Left lung (tissue), 10 donors: ENCODE data around the gene ADAMTS12. TPM values are rescaled to one million over a fixed set of nuclear protein-coding genes. Genes with fewer than 3 reads are reported as not detected.

Experiments
- ATAC-seq: fragments of 200-7000 bp; cut with Tn5 transposase; one replicate; pipeline ENCODE4 v1.9.1; 2020; ENCODE audit warnings: moderate library complexity
- DNase-seq, 4 donors: peaks; one replicate each; pipeline ENCODE4 v3.0.0-alpha.2; 2013 to 2020
- H3K27ac ChIP-seq, 2 donors: fragments of 200-600 bp; sonication (generic) in 1 of 2; one replicate each; pipeline versions ENCODE4 v1.5.0 to v1.8.0; 2020 to 2021
- H3K27me3 ChIP-seq, 2 donors: fragments of 200-600 bp; sonication (generic) in 1 of 2; one replicate each; pipeline versions ENCODE4 v1.5.0 to v1.8.0; 2020 to 2021
- H3K36me3 ChIP-seq, 2 donors: fragments of 200-600 bp; sonication (generic) in 1 of 2; one replicate each; pipeline versions ENCODE4 v1.5.0 to v1.8.0; 2020 to 2021
- H3K4me1 ChIP-seq, 2 donors: fragments of 200-600 bp; one replicate each; pipeline ENCODE4 v1.8.0; 2021
- H3K4me3 ChIP-seq, 2 donors: fragments of 200-600 bp; sonication (generic) in 1 of 2; one replicate each; pipeline versions ENCODE4 v1.5.0 to v1.8.0; 2020 to 2021; ENCODE audit warnings: mild to moderate bottlenecking in 1 of 2
- H3K9me3 ChIP-seq, 2 donors: fragments of 200-600 bp; sonication (generic) in 1 of 2; one replicate each; pipeline versions ENCODE4 v1.5.0 to v1.8.0; 2020 to 2021
- intact Hi-C, 2 donors: fragments of 100-400 bp; cut with DNase I; formaldehyde crosslinking; loops; one replicate each; pipeline versions ENCODE4 v1.11.2 to v1.14.2; 2022
- polyA plus RNA-seq, 6 donors: library from polyadenylated mRNA; unstranded; fragments of 120-200 nt; gene quantifications; one replicate each; pipeline ENCODE4 v1.2.1, GENCODE V29; 2013; ENCODE audit not compliant: insufficient read length in 6 of 6
- total RNA-seq, 2 donors: library from RNA; stranded (reverse); fragmentation: NEBNext Ultra II Directional; extraction: Animal tissue kit (Norgen Biotek cat#: 25700); gene quantifications; one replicate each; pipeline ENCODE4 v1.2.1, GENCODE V29; 2021
- TF ChIP-seq, protein P1 (sequence below), 2 donors: fragments of 200-600 bp; sonication (generic) in 1 of 2; IDR thresholded peaks; one replicate each; pipeline versions ENCODE4 v1.5.0 to v1.8.0; 2021; ENCODE audit warnings: antibody characterized with exemption in 2 of 2
- donor health status: DM: no; HTN: yes; CAD: no.
- donor health status: DM: no; HTN: no; CAD: no.

The ADAMTS12 gene
- total and polyA plus RNA-seq, 8 donors: 11.6 to 59.1 (median 52.1) TPM

DNA sequence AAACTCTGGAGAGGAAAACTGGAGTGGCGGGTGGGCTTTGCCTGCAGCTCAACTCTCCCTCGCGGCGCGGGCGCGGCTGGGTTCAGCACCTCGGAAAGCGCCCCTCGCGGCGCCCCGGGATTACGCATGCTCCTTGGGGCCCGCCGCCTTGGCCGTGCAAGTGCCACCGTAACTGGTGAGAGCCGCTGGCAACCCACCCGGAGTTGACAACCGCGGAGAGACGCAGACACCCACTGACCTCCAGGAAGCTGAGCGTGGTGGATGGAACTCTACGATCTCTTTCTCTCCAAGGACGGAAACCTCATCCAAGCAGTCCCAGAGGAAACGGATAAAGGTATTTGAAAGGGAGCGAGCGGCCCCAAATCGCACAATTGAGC lies 44.2 kb upstream of the ADAMTS12 start:
- DNase-seq (peak; percentile 46 to 86 (median 76)), ATAC-seq (peak; percentile 90)
- H3K27me3 ChIP-seq: peaks cover 35 to 69% of the 10 kb centered on the region in 2 donors
- no peaks in the 10 kb centered on the region for H3K9me3 ChIP-seq
- no peaks in the 10 kb centered on the region for H3K36me3 ChIP-seq
- peak overlapping the region; percentile 4 to 15 for H3K4me3 ChIP-seq
- H3K4me1 ChIP-seq: peaks cover 11 to 12% of the 10 kb centered on the region in 2 donors
- H3K27ac ChIP-seq: no peak overlapping the region
- TF ChIP-seq, protein P1, sequence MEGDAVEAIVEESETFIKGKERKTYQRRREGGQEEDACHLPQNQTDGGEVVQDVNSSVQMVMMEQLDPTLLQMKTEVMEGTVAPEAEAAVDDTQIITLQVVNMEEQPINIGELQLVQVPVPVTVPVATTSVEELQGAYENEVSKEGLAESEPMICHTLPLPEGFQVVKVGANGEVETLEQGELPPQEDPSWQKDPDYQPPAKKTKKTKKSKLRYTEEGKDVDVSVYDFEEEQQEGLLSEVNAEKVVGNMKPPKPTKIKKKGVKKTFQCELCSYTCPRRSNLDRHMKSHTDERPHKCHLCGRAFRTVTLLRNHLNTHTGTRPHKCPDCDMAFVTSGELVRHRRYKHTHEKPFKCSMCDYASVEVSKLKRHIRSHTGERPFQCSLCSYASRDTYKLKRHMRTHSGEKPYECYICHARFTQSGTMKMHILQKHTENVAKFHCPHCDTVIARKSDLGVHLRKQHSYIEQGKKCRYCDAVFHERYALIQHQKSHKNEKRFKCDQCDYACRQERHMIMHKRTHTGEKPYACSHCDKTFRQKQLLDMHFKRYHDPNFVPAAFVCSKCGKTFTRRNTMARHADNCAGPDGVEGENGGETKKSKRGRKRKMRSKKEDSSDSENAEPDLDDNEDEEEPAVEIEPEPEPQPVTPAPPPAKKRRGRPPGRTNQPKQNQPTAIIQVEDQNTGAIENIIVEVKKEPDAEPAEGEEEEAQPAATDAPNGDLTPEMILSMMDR (IDR thresholded peaks at IDR 0.05): peak in 1 of 2 donors; percentile 8
- intact Hi-C loops: loop anchor here in 1 of 2 donors (10.0 kb wide), 1 partner anchor 461 kb away; no protein-coding TSS in a partner anchor

DNA sequence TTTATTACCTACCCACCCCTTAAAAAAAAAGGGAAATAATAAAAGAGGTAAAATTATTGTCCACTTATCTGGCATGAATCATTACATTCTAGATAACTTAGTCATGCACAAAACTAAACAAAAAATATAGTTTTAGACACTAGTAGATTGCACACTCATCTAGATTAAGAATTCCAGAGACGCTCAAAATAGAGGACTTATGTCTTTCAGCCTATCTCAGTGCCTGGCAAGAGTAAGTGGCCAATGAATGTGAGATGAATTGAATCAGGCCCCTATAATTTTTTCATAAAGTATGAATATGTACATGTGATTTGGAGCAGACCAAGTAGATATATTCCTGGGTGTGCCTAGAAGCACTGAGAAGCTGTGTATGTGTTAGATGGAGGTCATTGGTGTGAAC lies 42.4 kb upstream of the ADAMTS12 start:
- H3K27ac ChIP-seq: no peak overlapping the region
- no peaks in the 10 kb centered on the region for H3K9me3 ChIP-seq
- peaks cover 11 to 12% of the 10 kb centered on the region in 2 donors for H3K4me1 ChIP-seq
- peaks cover 34 to 51% of the 10 kb centered on the region in 2 donors for H3K27me3 ChIP-seq
- TF ChIP-seq, protein P1 (IDR thresholded peaks at IDR 0.05): no peak
- intact Hi-C loops: loop anchor here in 1 of 2 donors (10.0 kb wide), 1 partner anchor 459 kb away; no protein-coding TSS in a partner anchor
- H3K4me3 ChIP-seq: no peak overlapping the region
- DNase-seq: no peak
- no peaks in the 10 kb centered on the region for H3K36me3 ChIP-seq
- no peak for ATAC-seq

DNA sequence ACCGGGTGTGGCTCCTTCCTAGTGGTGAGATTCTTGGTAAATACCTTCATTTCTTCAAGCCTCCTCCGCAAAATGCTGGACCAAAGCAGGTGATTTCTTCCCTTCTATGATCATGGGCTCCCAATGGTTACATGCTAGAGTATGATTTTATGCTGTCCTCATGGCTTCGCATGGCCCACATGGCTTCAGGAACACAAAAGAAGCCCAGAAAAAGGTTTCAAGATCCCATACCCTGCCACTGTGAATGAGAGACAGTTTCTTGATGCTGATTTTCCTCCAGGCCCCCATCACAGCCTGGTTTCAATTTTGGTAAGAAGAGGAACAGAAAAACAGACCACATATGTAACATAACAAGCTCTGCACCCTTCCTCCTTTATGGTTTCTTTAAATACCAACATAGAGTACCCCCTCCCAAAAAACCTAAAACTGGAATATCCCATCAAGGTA lies 42.0 kb upstream of the ADAMTS12 start:
- H3K4me3 ChIP-seq: no peak overlapping the region
- TF ChIP-seq, protein P1 (IDR thresholded peaks at IDR 0.05): no peak
- ATAC-seq (no peak), DNase-seq (no peak)
- H3K9me3 ChIP-seq: no peaks in the 10 kb centered on the region
- no peaks in the 10 kb centered on the region for H3K36me3 ChIP-seq
- H3K27me3 ChIP-seq: peaks cover 29 to 46% of the 10 kb centered on the region in 2 donors
- intact Hi-C loops: loop anchor here in 1 of 2 donors (10.0 kb wide), 1 partner anchor 459 kb away; no protein-coding TSS in a partner anchor
- no peak overlapping the region for H3K27ac ChIP-seq
- H3K4me1 ChIP-seq: peaks cover 11 to 12% of the 10 kb centered on the region in 2 donors

DNA sequence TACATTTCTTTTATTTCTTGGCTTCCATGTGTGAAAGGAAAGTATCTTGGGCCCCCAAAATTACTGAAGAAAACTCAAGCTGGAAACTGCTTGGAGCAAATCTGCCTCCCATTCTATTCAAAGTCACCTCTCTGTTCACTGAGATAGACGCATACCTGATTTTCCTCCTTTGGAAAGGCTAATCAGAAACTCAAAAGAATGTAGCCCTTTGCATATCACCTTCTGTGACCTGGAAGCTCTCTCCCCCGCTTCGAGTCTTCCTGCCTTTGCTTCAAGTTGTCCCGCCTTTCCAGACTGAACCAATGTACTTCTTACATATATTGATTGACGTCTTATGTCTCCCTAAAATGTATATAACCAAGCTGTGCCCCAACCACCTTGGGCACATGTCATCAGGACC lies 39.3 kb upstream of the ADAMTS12 start:
- no peak for DNase-seq
- no peak overlapping the region for H3K4me3 ChIP-seq
- no peaks in the 10 kb centered on the region for H3K36me3 ChIP-seq
- H3K27ac ChIP-seq: no peak overlapping the region
- H3K9me3 ChIP-seq: no peaks in the 10 kb centered on the region
- ATAC-seq: no peak
- H3K27me3 ChIP-seq: peaks cover 3 to 20% of the 10 kb centered on the region in 2 donors
- intact Hi-C loops: loop anchor here in 1 of 2 donors (10.0 kb wide), 1 partner anchor 456 kb away; no protein-coding TSS in a partner anchor
- TF ChIP-seq, protein P1 (IDR thresholded peaks at IDR 0.05): no peak
- H3K4me1 ChIP-seq: peaks cover 2 to 3% of the 10 kb centered on the region in 2 donors

DNA sequence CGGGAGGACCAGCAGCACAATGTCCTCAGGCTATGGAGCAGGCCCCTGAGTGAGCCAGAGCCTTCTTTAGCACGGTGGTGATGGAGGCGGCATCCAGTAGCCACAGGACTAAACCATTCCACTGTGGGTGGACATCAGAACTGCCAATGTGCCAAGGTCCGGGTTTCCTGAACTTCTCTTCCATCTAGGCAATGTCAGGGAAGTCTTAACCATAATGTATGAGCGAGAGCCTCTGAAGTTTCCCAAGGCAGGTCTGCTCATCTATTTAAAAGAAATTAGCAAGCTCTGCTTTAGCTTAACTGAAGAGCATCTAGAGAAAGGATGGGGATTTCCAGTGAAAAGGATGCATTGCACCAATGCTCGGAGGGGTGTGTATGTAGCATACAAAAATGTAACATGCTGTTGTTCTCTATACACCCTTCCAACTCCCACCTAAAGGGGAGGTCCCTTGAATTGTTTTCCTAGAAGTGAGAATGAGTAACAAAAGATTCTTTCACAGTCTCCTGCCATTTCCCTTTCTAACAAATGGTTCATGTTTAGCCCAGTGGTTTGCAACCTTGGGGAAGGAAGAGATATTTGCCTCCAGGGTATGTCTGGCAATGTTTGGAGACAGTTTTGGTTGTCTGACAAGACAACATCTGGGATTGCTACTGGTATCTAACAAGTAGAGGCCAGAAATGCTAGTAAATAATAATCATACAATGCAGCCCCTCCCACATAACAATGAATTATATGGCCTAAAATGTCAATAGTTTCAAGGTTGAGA lies 38.3 kb upstream of the ADAMTS12 start:
- H3K27me3 ChIP-seq: peaks cover 0 to 10% of the 10 kb centered on the region in 2 donors
- no peak overlapping the region for H3K27ac ChIP-seq
- H3K9me3 ChIP-seq: no peaks in the 10 kb centered on the region
- H3K4me1 ChIP-seq: no peaks in the 10 kb centered on the region
- intact Hi-C loops: loop anchor here in 1 of 2 donors (10.0 kb wide), 1 partner anchor 455 kb away; no protein-coding TSS in a partner anchor
- no peaks in the 10 kb centered on the region for H3K36me3 ChIP-seq
- ATAC-seq: no peak
- DNase-seq: no peak
- TF ChIP-seq, protein P1 (IDR thresholded peaks at IDR 0.05): no peak
- H3K4me3 ChIP-seq: no peak overlapping the region
